Hepatocyte (in vitro differentiated cells): ENCODE measurements around the gene ATP9A.

ENCODE experiments used
- CTCF ChIP-seq: fragments of 200-600 bp; sonication (generic); IDR thresholded peaks from 2 replicates; pipeline ENCODE4 v1.5.1; 2016; ENCODE audit warnings: antibody characterized with exemption, mild to moderate bottlenecking; ENCODE audit not compliant: poor library complexity
- EZH2 ChIP-seq: fragments of 200-600 bp; sonication (generic); IDR thresholded peaks from 2 replicates; pipeline ENCODE4 v1.6.1; 2016; ENCODE audit warnings: antibody characterized with exemption, mild to moderate bottlenecking, borderline replicate concordance
- EZH2phosphoT487 ChIP-seq: fragments of 200-600 bp; sonication (generic); IDR thresholded peaks from one replicate; pipeline ENCODE4 v1.6.1; 2018; ENCODE audit warnings: antibody characterized with exemption, mild to moderate bottlenecking, low read depth, moderate library complexity; ENCODE audit not compliant: unreplicated experiment, severe bottlenecking

- TF ChIP-seq CTCF (no peak), EZH2 (no peak), EZH2phosphoT487 (no peak)
Measured at GRCh38 chr20:51553897-51554486, 214.2 kb downstream of the ATP9A start.
